HG03378 (cell line): ENCODE results near the gene CXADR.
"Not testable (repeated sequence)": the region's sequence is repeated elsewhere in the genome, so short reads cannot be mapped to it uniquely, and the experiment has no call there.

Source experiments
- ATAC-seq: cut with Tn5 transposase; IDR thresholded peaks from one replicate; pipeline ENCODE4 v1.9.1; 2021; ENCODE audit warnings: mild to moderate bottlenecking, moderate library complexity; ENCODE audit not compliant: unreplicated experiment

CXADR gene

DNA sequence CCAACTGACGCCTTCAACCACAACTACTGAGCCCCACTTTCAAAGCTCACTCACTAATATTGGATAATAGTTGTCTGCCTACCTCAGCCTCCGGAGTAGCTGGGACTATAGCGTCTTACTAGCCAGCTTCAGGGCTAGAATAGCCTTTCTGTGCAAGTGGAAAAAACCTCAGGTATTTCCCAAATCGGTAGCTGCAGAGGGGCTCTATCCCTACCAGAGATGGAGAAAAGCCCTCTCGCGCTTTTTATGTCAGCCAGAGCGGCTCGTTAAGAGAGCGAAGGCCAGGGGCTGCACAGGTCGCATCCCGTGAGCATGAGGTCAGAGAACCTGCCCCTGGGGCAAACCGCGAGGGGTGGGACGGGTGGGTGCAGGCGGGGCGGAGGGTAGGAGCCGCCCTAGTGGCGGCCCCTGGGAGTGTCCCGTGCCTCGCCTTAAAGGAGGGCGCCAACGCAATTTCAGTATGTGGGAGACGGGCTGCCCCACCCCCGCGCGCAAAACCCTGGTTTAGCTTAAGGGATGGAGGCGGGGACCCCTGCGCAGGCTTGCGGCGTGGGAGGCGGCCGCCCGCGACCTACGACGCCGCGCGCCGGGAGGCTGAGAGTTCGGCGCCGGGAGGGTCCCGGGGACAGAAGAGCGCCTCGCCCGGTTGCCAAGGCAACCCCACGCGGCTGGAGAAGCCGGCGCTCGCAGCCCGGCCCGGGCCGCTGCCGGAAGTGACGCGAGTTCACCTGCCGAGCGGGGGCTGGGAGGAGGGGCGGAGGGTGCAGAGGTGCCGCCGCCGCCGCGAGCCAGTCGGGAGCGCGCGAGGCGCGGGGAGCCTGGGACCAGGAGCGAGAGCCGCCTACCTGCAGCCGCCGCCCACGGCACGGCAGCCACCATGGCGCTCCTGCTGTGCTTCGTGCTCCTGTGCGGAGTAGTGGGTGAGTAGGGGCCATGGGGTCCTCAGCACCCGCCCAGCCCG lies at the start of gene CXADR:
Gene CXADR, plus strand, starts transcription at position 791 of the 961 bp plus-strand sequence. Its CDS starts 87 bp downstream, at position 878.
- ATAC-seq, result peak; percentile 80

- no peak for ATAC-seq
Measured at GRCh38 chr21:17466166-17466565, 46.7 kb upstream of the CXADR start.

GRCh38 chr21:17467392-17467791 lies 45.5 kb upstream of the CXADR start:
- no peak for ATAC-seq

GRCh38 chr21:17467829-17468228 lies 45.0 kb upstream of the CXADR start:
- no peak for ATAC-seq

- no peak for ATAC-seq
Measured at GRCh38 chr21:17468698-17469097, 44.1 kb upstream of the CXADR start.

DNA sequence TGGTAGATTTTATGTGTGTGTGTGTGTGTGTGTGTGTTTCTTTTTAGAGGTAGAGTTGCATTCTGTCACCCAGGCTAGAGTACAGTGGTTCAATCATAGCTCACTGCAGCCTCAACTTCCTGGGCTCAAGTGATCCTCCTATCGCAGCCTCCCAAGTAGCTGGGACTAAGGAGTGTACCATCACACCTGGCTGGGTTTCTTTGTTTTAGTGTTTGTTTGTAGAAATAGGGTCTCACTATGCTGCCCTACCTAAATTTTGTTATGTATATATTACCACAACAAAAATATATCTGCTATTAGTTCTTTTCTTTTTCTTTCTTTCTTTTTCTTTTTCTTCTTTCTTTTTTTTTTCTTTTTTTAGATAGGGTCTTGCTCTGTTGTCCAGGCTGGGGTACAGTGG lies 43.1 kb upstream of the CXADR start:
- ATAC-seq, result no peak

DNA sequence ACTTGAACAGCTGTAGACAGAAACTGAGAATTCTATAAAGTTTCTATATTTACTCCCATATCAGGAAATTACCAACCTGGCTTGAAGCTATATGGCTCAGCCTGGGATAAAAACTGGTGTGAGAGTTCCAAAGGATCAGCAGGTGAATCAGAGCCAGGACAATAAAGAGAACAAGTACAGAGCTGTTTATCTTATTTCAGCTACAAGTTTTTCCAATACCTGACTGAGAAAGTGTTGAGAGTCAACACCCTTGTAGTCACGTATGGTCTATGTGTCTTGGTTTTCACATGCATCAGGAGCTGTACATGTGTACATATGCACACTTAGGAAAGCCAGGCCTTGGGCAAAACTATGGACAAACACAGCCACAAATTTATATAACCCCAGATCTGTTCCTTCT lies 40.7 kb upstream of the CXADR start:
- no peak for ATAC-seq

GRCh38 chr21:17472592-17473271 lies 40.1 kb upstream of the CXADR start:
- ATAC-seq, result no peak

- ATAC-seq, result no peak
Measured at GRCh38 chr21:17476006-17476405, 36.8 kb upstream of the CXADR start.

DNA sequence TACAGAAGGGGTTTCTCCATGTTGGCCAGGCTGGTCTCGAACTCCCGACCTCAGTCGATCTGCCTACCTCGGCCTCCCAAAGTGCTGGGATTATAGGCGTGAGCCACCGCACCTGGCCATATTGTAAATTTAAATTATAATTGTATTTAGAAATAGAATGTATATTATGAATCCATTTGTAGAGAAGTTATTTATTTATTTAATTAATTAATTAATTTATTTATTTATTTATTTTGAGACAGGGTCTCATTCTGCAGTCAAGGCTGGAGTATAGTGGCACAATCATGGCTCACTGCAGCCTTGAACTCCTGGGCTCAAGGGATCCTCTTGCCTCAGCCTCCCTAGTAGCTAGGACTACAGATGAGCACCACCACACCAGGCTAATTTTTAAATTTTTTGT lies 34.7 kb upstream of the CXADR start:
- not testable (repeated sequence) for ATAC-seq

- no peak for ATAC-seq
Measured at GRCh38 chr21:17479606-17480005, 33.2 kb upstream of the CXADR start.

DNA sequence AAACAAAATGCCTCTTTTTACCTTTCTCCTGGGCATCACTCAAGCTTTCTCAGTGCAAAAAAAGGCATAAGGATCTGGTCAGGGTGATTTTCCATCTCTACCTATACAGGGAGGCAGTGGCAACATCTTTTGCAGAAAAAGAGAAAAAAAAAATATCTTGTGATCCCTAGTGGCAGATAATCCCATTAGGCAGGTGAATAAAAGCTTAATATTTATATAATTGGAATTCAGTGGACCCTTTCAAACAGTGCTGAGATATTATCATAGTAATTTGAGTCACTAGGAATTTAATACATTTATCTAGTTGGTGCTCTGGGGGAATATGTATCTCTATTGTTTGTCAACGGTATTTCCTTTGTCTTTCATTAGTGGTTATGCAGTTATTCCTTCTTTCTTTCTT lies 29.9 kb upstream of the CXADR start:
- no peak for ATAC-seq

DNA sequence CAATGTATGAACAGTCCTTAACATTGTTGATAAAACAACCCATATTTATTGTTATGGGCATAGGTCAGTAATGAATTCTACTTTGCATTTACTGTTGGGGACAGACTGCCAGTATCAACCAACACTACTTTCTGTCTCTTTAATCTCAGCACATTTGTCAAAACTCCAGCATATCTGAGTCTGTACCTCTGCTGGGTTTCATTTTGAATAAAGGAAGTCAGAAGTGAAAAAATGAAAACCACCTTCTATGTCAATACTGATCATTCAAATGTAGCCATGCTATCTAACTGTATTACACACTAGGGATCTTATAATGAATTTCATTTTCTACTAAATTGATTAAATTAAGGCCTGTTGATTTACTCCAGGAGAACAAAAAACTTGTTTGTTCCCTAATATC lies 24.2 kb upstream of the CXADR start:
- ATAC-seq, result peak; percentile 96

GRCh38 chr21:17489565-17489964 lies 23.3 kb upstream of the CXADR start:
- ATAC-seq, result not testable (repeated sequence)

DNA sequence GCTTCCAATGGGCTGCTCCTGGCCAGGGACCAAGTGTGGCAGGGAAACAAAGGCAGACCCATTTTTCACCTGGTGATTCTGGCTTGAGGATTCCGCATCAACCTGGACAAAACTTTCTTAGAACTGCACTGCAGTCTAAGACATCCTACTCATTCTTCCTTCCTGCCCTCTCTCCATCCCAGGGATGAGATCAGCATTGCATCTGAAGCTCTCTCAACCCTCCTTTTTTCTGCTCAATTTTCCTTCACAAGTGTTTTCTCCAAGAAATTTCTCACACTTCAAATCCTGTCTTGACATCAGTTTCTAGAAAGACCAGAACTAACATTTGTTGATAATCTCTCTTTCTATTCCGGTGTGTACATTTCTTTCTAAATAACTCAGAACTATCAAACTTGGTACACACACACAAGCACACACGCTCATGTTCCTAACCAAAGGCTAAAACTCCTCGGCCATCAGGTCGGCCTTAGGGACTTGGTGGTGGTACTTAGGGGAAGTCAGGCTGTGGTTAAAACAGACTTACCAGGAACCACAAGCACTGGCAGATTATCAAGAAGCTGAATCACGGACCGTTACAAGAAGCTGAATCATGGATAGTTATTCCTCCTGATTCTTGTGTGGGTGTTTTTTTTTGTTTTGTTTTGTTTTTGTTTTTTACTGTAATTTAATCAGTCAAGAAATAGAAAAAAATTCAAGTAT lies 21.0 kb upstream of the CXADR start:
- ATAC-seq, result peak; percentile 54

GRCh38 chr21:17492415-17493168 lies 20.3 kb upstream of the CXADR start:
- no peak for ATAC-seq

DNA sequence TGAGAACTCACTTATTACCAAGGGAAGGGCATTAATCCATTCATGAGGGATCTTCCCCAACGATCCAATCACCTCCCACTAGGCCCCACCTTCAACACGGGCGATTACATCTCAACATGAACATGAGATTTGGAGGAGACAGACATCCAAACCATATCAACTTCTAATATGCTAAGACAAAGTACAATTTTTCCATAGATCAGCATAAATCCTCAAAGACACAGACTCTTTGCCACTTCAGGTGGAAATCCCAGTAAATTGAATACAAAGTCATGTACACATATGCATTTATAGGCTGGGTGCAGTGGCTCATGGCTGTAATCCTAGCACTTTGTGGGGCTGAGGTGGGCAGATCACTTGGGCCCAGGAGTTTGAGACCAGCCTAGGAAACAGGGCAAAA lies 18.8 kb upstream of the CXADR start:
- no peak for ATAC-seq

DNA sequence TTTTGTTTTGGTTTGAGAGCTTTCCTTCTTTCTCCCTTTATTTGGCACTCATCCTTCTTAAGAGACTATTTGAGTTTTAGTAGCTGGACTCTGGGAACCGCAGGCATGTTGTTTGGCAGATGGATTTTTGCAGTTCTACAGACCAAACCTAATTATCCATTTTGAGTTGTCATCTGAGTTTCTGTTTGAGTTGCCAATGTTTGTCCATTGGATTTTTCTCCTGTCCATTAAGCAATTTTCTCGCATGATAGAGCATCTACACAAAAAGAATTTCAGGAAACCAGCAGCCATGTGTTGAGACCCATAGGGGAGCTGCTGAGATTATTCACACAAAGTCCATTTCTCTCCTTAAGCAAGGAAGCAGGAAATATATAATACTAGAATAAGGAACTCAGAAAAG lies 17.2 kb upstream of the CXADR start:
- ATAC-seq, result no peak

DNA sequence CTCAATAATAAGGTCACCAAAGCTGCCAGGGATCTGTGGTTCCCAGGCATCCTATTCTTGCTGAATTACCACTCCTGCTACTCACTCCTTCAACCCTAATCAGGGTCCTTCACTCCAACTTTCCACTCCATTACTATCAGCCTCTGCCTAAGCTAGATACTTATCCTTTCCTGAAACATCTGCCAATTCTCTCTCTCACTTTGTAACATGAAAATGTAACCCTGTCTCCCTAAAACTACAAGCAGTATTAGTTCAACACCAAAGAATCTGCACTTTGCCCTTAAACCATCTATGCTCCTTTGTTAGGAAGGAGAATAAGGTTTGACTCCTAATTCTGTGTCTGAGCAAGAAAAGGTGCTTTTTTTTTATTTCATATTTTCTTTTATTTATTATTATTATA lies 15.5 kb upstream of the CXADR start:
- ATAC-seq, result no peak

- no peak for ATAC-seq
Measured at GRCh38 chr21:17498586-17498985, 14.3 kb upstream of the CXADR start.
